HCT116 (cell line): Measurements from ENCODE around the gene PDIK1L. TPM values are rescaled to one million over a fixed set of nuclear protein-coding genes. Genes with fewer than 3 reads are reported as not detected.

Experiments used
- ATAC-seq: fragments of 200-7000 bp; cut with Tn5 transposase; 2 replicates; pipeline ENCODE4 v1.9.1; 2020; ENCODE audit warnings: mild to moderate bottlenecking, moderate library complexity
- BruUV-seq: library from RNA; stranded (reverse); fragments of 400-500 nt; replicated peaks from 2 replicates; lab custom pipeline; 2021; lab: Mats Ljungman, UMichigan
- CTCF ChIA-PET: fragments of 300-600 bp; sonication (Branson Sonifier 250); formaldehyde crosslinking; loops from one replicate; lab custom pipeline; 2021; ENCODE audit warnings: antibody characterized with exemption; lab: Charles Lee
- POLR2A ChIA-PET: fragments of 300-600, 350-600 bp; sonication (Branson Sonifier 250); formaldehyde crosslinking; loops from one replicate; lab custom pipeline; 2021; ENCODE audit warnings: antibody characterized with exemption; lab: Charles Lee
- RAD21 ChIA-PET, 2 experiments: fragments of 300-600 bp; sonication (Branson Sonifier 250); formaldehyde crosslinking; loops; one replicate each; lab custom pipeline; 2023; ENCODE audit warnings: low total read pairs in 2 of 2; ENCODE audit not compliant: uncharacterized antibody in 2 of 2, unreplicated experiment in 2 of 2, low non-redundant PET in 1 of 2; lab: Charles Lee
- DNase-seq: peaks from one replicate; pipeline ENCODE4 v3.0.0-alpha.2; 2010; ENCODE audit warnings: low read depth, low spot score
- H2AFZ ChIP-seq: fragments of 200-600 bp; shearing (Covaris generic), sonication (generic); 2 replicates; pipeline ENCODE4 v1.6.1; 2017; ENCODE audit warnings: low read depth, mixed run types, mixed read lengths, antibody characterized with exemption, low read length; ENCODE audit not compliant: poor library complexity, severe bottlenecking
- H3K27ac ChIP-seq: 2 replicates; pipeline ENCODE4 v1.5.1; 2012; ENCODE audit warnings: low read depth, low read length
- H3K27me3 ChIP-seq: fragments of 200-600 bp; sonication (generic); 2 replicates; pipeline ENCODE4 v1.6.1; 2016; ENCODE audit warnings: mixed run types, low read length, mixed read lengths; ENCODE audit not compliant: insufficient read depth
- H3K36me3 ChIP-seq, 2 experiments: fragments of 200-500 bp in 1 of 2; fragments of 200-600 bp in 1 of 2; sonication (Bioruptor generic) in 1 of 2; sonication (generic) in 1 of 2; 2 replicates each; pipeline versions ENCODE4 v1.5.1 to v1.6.1; 2014 to 2016; ENCODE audit warnings: low read length in 2 of 2, inconsistent platforms in 1 of 2, mixed read lengths in 1 of 2, mixed run types in 1 of 2; ENCODE audit not compliant: insufficient read depth in 2 of 2, control insufficient read depth in 1 of 2
- H3K4me1 ChIP-seq, 2 experiments: fragments of 200-600 bp in 1 of 2; sonication (generic) in 1 of 2; 2 replicates each; pipeline versions ENCODE4 v1.5.1 to v1.6.1; 2012 to 2017; ENCODE audit warnings: low read length in 2 of 2, inconsistent platforms in 1 of 2, mild to moderate bottlenecking in 1 of 2, mixed read lengths in 1 of 2, mixed run types in 1 of 2, moderate library complexity in 1 of 2; ENCODE audit not compliant: insufficient read depth in 2 of 2, control insufficient read depth in 1 of 2
- H3K4me2 ChIP-seq: fragments of 200-600 bp; sonication (generic); 2 replicates; pipeline ENCODE4 v1.6.1; 2017; ENCODE audit warnings: mixed run types, low read length, mixed read lengths
- H3K4me3 ChIP-seq, 2 experiments: fragments of 200-600 bp in 1 of 2; sonication (generic) in 1 of 2; replicated peaks in 1 of 2; 2 replicates each; pipeline ENCODE4 v1.5.1; 2011 to 2016; ENCODE audit warnings: low read length in 2 of 2, control low read depth in 1 of 2, low read depth in 1 of 2, mild to moderate bottlenecking in 1 of 2, mixed read lengths in 1 of 2, mixed run types in 1 of 2
- H3K79me2 ChIP-seq: fragments of 200-600 bp; sonication (generic); 2 replicates; pipeline ENCODE4 v1.6.1; 2017; ENCODE audit warnings: mild to moderate bottlenecking, mixed run types, low read length, moderate library complexity, mixed read lengths; ENCODE audit not compliant: insufficient read depth
- H3K9ac ChIP-seq: fragments of 200-600 bp; sonication (generic); 2 replicates; pipeline ENCODE4 v1.6.1; 2016; ENCODE audit warnings: low read length, mixed read lengths
- H3K9me2 ChIP-seq: fragments of 200-600 bp; sonication (generic), shearing (Covaris generic); 2 replicates; pipeline ENCODE4 v1.6.1; 2017; ENCODE audit warnings: mixed run types, mild to moderate bottlenecking, moderate library complexity; ENCODE audit not compliant: insufficient read depth
- H3K9me3 ChIP-seq, 2 experiments: fragments of 200-500 bp in 1 of 2; fragments of 200-600 bp in 1 of 2; sonication (Bioruptor generic) in 1 of 2; sonication (generic) in 1 of 2; 2 replicates each; pipeline ENCODE4 v1.6.1; 2014 to 2017; ENCODE audit warnings: low read length in 2 of 2, mixed read lengths in 2 of 2, inconsistent platforms in 1 of 2, low read depth in 1 of 2, mild to moderate bottlenecking in 1 of 2, mixed run types in 1 of 2, moderate library complexity in 1 of 2; ENCODE audit not compliant: control insufficient read depth in 1 of 2, insufficient read depth in 1 of 2
- H4K20me1 ChIP-seq: fragments of 200-600 bp; sonication (generic), shearing (Covaris generic); 2 replicates; pipeline ENCODE4 v1.6.1; 2017; ENCODE audit warnings: mixed run types, mild to moderate bottlenecking, moderate library complexity; ENCODE audit not compliant: insufficient read depth
- CEBPB ChIP-seq: IDR thresholded peaks from 2 replicates; pipeline ENCODE4 v1.6.1; 2012; ENCODE audit warnings: low read depth
- EGR1 ChIP-seq: IDR thresholded peaks from 2 replicates; pipeline ENCODE4 v1.6.1; 2012; ENCODE audit warnings: low read depth
- ELF1 ChIP-seq: IDR thresholded peaks from 2 replicates; pipeline ENCODE4 v1.6.1; 2012; ENCODE audit warnings: low read depth, borderline replicate concordance
- EZH2 ChIP-seq: fragments of 200-600 bp; sonication (generic); IDR thresholded peaks from 2 replicates; pipeline ENCODE4 v1.6.1; 2017; ENCODE audit warnings: antibody characterized with exemption, mixed run types
- EZH2phosphoT487 ChIP-seq: fragments of 200-600 bp; IDR thresholded peaks from 2 replicates; pipeline ENCODE4 v1.6.1; 2018; ENCODE audit warnings: antibody characterized with exemption, borderline replicate concordance
- FOSL1 ChIP-seq: IDR thresholded peaks from 2 replicates; pipeline ENCODE4 v1.6.1; 2012; ENCODE audit warnings: low read depth
- JUND ChIP-seq: IDR thresholded peaks from 2 replicates; pipeline ENCODE4 v1.6.1; 2012
- POLR2A ChIP-seq: IDR thresholded peaks from 2 replicates; pipeline ENCODE4 v1.7.0; 2011; ENCODE audit warnings: borderline replicate concordance; ENCODE audit not compliant: insufficient read depth, insufficient read length; ENCODE audit errors: extremely low read depth
- RAD21 ChIP-seq: IDR thresholded peaks from 2 replicates; pipeline ENCODE4 v1.6.1; 2012; ENCODE audit warnings: low read depth, mild to moderate bottlenecking
- REST ChIP-seq: IDR thresholded peaks from 2 replicates; pipeline ENCODE4 v1.6.1; 2012; ENCODE audit warnings: low read depth
- TCF7L2 ChIP-seq: IDR thresholded peaks from 2 replicates; pipeline ENCODE4 v1.7.0; 2011; ENCODE audit warnings: borderline replicate concordance, inconsistent platforms; ENCODE audit not compliant: insufficient read depth, insufficient read length; ENCODE audit errors: extremely low read depth
- ZBTB33 ChIP-seq: IDR thresholded peaks from 2 replicates; pipeline ENCODE4 v1.6.1; 2011; ENCODE audit warnings: mild to moderate bottlenecking, low read length, moderate library complexity; ENCODE audit not compliant: insufficient replicate concordance; ENCODE audit errors: extremely low read depth
- intact Hi-C: fragments of 100-400 bp; cut with micrococcal nuclease; formaldehyde crosslinking; loops from 2 replicates; pipeline ENCODE4 v1.10.0; 2022
- total RNA-seq: library from RNA; stranded (reverse); gene quantifications from one replicate; pipeline ENCODE4 v1.2.1, GENCODE V29; 2021; ENCODE audit not compliant: unreplicated experiment

PDIK1L gene
- total RNA-seq, 1 experiment from 2014 or later, result 8.8 TPM

DNA sequence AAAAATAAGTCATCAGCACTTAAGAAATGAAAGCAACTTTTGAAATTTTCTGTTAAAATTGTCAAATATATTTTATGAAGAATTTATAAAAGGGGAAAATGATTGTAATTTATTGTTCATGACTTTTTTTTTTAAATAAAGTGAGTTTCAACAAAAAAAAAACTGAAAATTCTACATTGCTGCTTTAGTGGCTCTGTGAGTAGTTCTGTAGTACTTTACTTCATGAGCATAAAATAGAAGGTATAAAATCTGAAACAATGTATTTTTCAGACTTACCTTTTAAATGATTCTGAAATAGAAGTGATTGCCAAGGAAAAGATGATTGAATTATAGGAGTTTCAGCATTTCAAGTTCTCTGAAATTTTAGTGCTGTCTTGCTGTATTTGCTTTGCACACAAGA, 13.8 kb downstream of the PDIK1L start:
- Histone ChIP-seq H3K27ac (no peak overlapping the region), H3K4me3 (no peak overlapping the region), H3K4me1 (peaks cover 13 to 44% of the 10 kb centered on the region in 2 experiments), H2AFZ (no peak overlapping the region), H3K9me2 (no peaks in the 10 kb centered on the region), H3K9ac (no peak overlapping the region), H3K79me2 (peaks cover 4% of the 10 kb centered on the region; the same call in 1 of the 2 replicates), H3K36me3 (no peaks in the 10 kb centered on the region), H3K9me3 (no peaks in the 10 kb centered on the region), H4K20me1 (peaks cover 3% of the 10 kb centered on the region; the same call in 1 of the 2 replicates), H3K27me3 (no peaks in the 10 kb centered on the region), H3K4me2 (no peak overlapping the region)
- intact Hi-C loops, result no loop called here
- no TSS peak for BruUV-seq
- TF ChIP-seq RAD21 (no peak), CEBPB (no peak), ELF1 (no peak), TCF7L2 (no peak), POLR2A (no peak), EGR1 (no peak), JUND (no peak), EZH2 (no peak), REST (no peak), FOSL1 (no peak), ZBTB33 (no peak), EZH2phosphoT487 (no peak)
- CTCF ChIA-PET, result interaction anchor here (2.0 kb wide), 1 partner anchor 109 kb away, joined by 6 read pairs; the partner anchor contains the start of gene CEP85
- RAD21 ChIA-PET, result no interaction called here
- no peak for DNase-seq
- POLR2A ChIA-PET, result no interaction called here
- ATAC-seq, result no peak
